ENCODE data around the gene EPS15. TPM values are rescaled to one million over a fixed set of nuclear protein-coding genes. Genes with fewer than 3 reads are reported as not detected.

Gene EPS15
- total and polyA plus RNA-seq, 2 of the 13 experiments (the other 11 are each of a cell fraction or from before 2014, with no cell fraction given) = 14.3 to 19.3 TPM

GRCh38 chr1:51472359-51472758, 46.7 kb downstream of the EPS15 start:
- 91% methylated on average over 2 of the region's 2 CpGs for WGBS (ENCODE audit: low lambda C conversion rate)
- no peak overlapping the region for H3K9ac ChIP-seq (ENCODE audit: insufficient read depth, low read depth, low read length)
- no TSS peak for BruUV-seq (replicated peaks)
- ATAC-seq (no peak), FAIRE-seq (no peak), DNase-seq (ENCODE audit: low spot score) (no peak)
- peaks cover 1 to 10% of the 10 kb centered on the region in 2 experiments; a peak in 4 of 5 replicates for H3K36me3 ChIP-seq (replicated peaks in 1 of 2; ENCODE audit: control insufficient read depth in 1 of 2, insufficient read depth in 2 of 2, low read length in 2 of 2)
- POLR2A ChIA-PET = no interaction called here
- no peak overlapping the region for H3K4me3 ChIP-seq (replicated peaks in 1 of 3; ENCODE audit: insufficient read depth in 1 of 3, low read depth in 2 of 3, low read length in 3 of 3)
- in situ Hi-C loops (cut with HindIII; ENCODE audit: extremely low pct_ligation_motif_present, low pct_unique_long_range_greater_than_20kb) = no loop called here
- no peaks in the 10 kb centered on the region for H3K79me2 ChIP-seq (ENCODE audit: insufficient read depth, low read length)
- H4K20me1 ChIP-seq (ENCODE audit: insufficient read depth, low read length) = no peaks in the 10 kb centered on the region
- no peak for TF ChIP-seq SMAD1 (CRISPR knock-in tag; IDR thresholded peaks at IDR 0.05; ENCODE audit: borderline replicate concordance, low read depth)
- CTCF ChIA-PET (ENCODE audit: low intra/inter-chr PET ratio, low total read pairs) = no interaction called here
- intact Hi-C loops (cut with micrococcal nuclease; ENCODE audit: unreplicated experiment) = no loop called here
- no peak overlapping the region for H2AFZ ChIP-seq (ENCODE audit: low read length)
- H3K27ac ChIP-seq (ENCODE audit: extremely low read length, insufficient read depth, low read length) = no peak overlapping the region
- no peak overlapping the region for H3K4me2 ChIP-seq (ENCODE audit: low read depth, low read length)
- H3K9me3 ChIP-seq (ENCODE audit: low read length) = no peaks in the 10 kb centered on the region
- no peaks in the 10 kb centered on the region for H3K4me1 ChIP-seq (ENCODE audit: insufficient read depth, low read length)
- no peaks in the 10 kb centered on the region for H3K27me3 ChIP-seq (ENCODE audit: control insufficient read depth in 1 of 2, insufficient read depth in 2 of 2, low read length in 2 of 2)

GRCh38 chr1:51469518-51469917, 49.5 kb downstream of the EPS15 start:
- in situ Hi-C loops (cut with HindIII; ENCODE audit: extremely low pct_ligation_motif_present, low pct_unique_long_range_greater_than_20kb) (no loop called here), intact Hi-C loops (cut with micrococcal nuclease; ENCODE audit: unreplicated experiment) (no loop called here)
- BruUV-seq (replicated peaks) = no TSS peak
- ATAC-seq (no peak), DNase-seq (ENCODE audit: low spot score) (no peak), FAIRE-seq (no peak)
- no peaks in the 10 kb centered on the region for H3K79me2 ChIP-seq (ENCODE audit: insufficient read depth, low read length)
- H4K20me1 ChIP-seq (ENCODE audit: insufficient read depth, low read length) = no peaks in the 10 kb centered on the region
- H3K9me3 ChIP-seq (ENCODE audit: low read length) = no peaks in the 10 kb centered on the region
- H3K36me3 ChIP-seq (replicated peaks in 1 of 2; ENCODE audit: control insufficient read depth in 1 of 2, insufficient read depth in 2 of 2, low read length in 2 of 2) = peaks cover 1 to 10% of the 10 kb centered on the region in 2 experiments; a peak in 4 of 5 replicates
- H3K27me3 ChIP-seq (ENCODE audit: control insufficient read depth in 1 of 2, insufficient read depth in 2 of 2, low read length in 2 of 2) = no peaks in the 10 kb centered on the region
- H3K9ac ChIP-seq (ENCODE audit: insufficient read depth, low read depth, low read length) = no peak overlapping the region
- 95% methylated on average over 3 of the region's 3 CpGs for WGBS (ENCODE audit: low lambda C conversion rate)
- H3K4me3 ChIP-seq (replicated peaks in 1 of 3; ENCODE audit: insufficient read depth in 1 of 3, low read depth in 2 of 3, low read length in 3 of 3) = no peak overlapping the region
- H3K4me1 ChIP-seq (ENCODE audit: insufficient read depth, low read length) = no peaks in the 10 kb centered on the region
- no peak overlapping the region for H3K27ac ChIP-seq (ENCODE audit: extremely low read length, insufficient read depth, low read length)
- CTCF ChIA-PET (ENCODE audit: low intra/inter-chr PET ratio, low total read pairs) = no interaction called here
- H3K4me2 ChIP-seq (ENCODE audit: low read depth, low read length) = no peak overlapping the region
- H2AFZ ChIP-seq (ENCODE audit: low read length) = no peak overlapping the region
- POLR2A ChIA-PET = no interaction called here
- no peak for TF ChIP-seq HIVEP1 (CRISPR knock-in tag; IDR thresholded peaks at IDR 0.05)
- TF ChIP-seq SP4 (CRISPR knock-in tag; IDR thresholded peaks at IDR 0.05) = no peak
- TF ChIP-seq YY1 (IDR thresholded peaks at IDR 0.05; ENCODE audit: insufficient read depth, insufficient replicate concordance, low read depth, low read length) = no peak
- TF ChIP-seq IRF2 (CRISPR knock-in tag; IDR thresholded peaks at IDR 0.05) = no peak
- TF ChIP-seq, protein P1, sequence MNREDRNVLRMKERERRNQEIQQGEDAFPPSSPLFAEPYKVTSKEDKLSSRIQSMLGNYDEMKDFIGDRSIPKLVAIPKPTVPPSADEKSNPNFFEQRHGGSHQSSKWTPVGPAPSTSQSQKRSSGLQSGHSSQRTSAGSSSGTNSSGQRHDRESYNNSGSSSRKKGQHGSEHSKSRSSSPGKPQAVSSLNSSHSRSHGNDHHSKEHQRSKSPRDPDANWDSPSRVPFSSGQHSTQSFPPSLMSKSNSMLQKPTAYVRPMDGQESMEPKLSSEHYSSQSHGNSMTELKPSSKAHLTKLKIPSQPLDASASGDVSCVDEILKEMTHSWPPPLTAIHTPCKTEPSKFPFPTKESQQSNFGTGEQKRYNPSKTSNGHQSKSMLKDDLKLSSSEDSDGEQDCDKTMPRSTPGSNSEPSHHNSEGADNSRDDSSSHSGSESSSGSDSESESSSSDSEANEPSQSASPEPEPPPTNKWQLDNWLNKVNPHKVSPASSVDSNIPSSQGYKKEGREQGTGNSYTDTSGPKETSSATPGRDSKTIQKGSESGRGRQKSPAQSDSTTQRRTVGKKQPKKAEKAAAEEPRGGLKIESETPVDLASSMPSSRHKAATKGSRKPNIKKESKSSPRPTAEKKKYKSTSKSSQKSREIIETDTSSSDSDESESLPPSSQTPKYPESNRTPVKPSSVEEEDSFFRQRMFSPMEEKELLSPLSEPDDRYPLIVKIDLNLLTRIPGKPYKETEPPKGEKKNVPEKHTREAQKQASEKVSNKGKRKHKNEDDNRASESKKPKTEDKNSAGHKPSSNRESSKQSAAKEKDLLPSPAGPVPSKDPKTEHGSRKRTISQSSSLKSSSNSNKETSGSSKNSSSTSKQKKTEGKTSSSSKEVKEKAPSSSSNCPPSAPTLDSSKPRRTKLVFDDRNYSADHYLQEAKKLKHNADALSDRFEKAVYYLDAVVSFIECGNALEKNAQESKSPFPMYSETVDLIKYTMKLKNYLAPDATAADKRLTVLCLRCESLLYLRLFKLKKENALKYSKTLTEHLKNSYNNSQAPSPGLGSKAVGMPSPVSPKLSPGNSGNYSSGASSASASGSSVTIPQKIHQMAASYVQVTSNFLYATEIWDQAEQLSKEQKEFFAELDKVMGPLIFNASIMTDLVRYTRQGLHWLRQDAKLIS (CRISPR knock-in tag; IDR thresholded peaks at IDR 0.05) = no peak
- TF ChIP-seq ZNF776 (CRISPR knock-in tag; IDR thresholded peaks at IDR 0.05) = no peak
- TF ChIP-seq RBAK (CRISPR knock-in tag; IDR thresholded peaks at IDR 0.05) = no peak
- no peak for TF ChIP-seq MEF2D (CRISPR knock-in tag; IDR thresholded peaks at IDR 0.05)
- TF ChIP-seq, protein P2, sequence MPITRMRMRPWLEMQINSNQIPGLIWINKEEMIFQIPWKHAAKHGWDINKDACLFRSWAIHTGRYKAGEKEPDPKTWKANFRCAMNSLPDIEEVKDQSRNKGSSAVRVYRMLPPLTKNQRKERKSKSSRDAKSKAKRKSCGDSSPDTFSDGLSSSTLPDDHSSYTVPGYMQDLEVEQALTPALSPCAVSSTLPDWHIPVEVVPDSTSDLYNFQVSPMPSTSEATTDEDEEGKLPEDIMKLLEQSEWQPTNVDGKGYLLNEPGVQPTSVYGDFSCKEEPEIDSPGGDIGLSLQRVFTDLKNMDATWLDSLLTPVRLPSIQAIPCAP (CRISPR knock-in tag; IDR thresholded peaks at IDR 0.05; ENCODE audit: low read depth) = no peak
- TF ChIP-seq NR2F6 (IDR thresholded peaks at IDR 0.05) = no peak
- TF ChIP-seq NR2F6 (CRISPR knock-in tag; IDR thresholded peaks at IDR 0.05) = no peak
- TF ChIP-seq KDM5B (CRISPR knock-in tag; IDR thresholded peaks at IDR 0.05; ENCODE audit: borderline replicate concordance) = no peak
- TF ChIP-seq ZNF83 (CRISPR knock-in tag; IDR thresholded peaks at IDR 0.05; ENCODE audit: borderline replicate concordance) = no peak
- no peak for TF ChIP-seq ZFP90 (CRISPR knock-in tag; IDR thresholded peaks at IDR 0.05; ENCODE audit: borderline replicate concordance)
- no peak for TF ChIP-seq FIP1L1 (IDR thresholded peaks at IDR 0.05; ENCODE audit: borderline replicate concordance, insufficient read depth, low read depth, low read length)
